Vagina (tissue), 2 donors: ENCODE results near the gene TIMM10. TPM values are rescaled to one million over a fixed set of nuclear protein-coding genes. Genes with fewer than 3 reads are reported as not detected.
A peak's percentile ranks its signal among the peaks of the same experiment; 100 is the strongest.

Experiments
- DNase-seq, 2 donors: peaks; one replicate each; pipeline ENCODE4 v3.0.0-alpha.2; 2017; ENCODE audit errors: extremely low spot score in 2 of 2
- H3K27ac ChIP-seq: fragments of 200-600 bp; sonication (generic); one replicate; pipeline ENCODE4 v1.5.1; 2019
- H3K27me3 ChIP-seq: fragments of 200-600 bp; sonication (generic); one replicate; pipeline ENCODE4 v1.5.1; 2019
- H3K36me3 ChIP-seq, 2 donors: fragments of 200-600 bp; sonication (generic); one replicate each; pipeline ENCODE4 v1.5.1; 2017 to 2019
- H3K4me1 ChIP-seq: fragments of 200-600 bp; sonication (generic); one replicate; pipeline ENCODE4 v1.5.1; 2019
- H3K4me3 ChIP-seq, 2 donors: fragments of 200-600 bp; sonication (generic); 1 replicate in 1 of 2; 2 replicates in 1 of 2; pipeline ENCODE4 v1.5.1; 2016 to 2019
- H3K9me3 ChIP-seq: fragments of 200-600 bp; sonication (generic); one replicate; pipeline ENCODE4 v1.5.1; 2019
- POLR2A ChIP-seq, 2 donors: fragments of 450-650 bp; IDR thresholded peaks; one replicate each; pipeline ENCODE4 v1.6.1; 2017; ENCODE audit warnings: antibody characterized with exemption in 2 of 2, mild to moderate bottlenecking in 2 of 2, moderate library complexity in 2 of 2
- POLR2AphosphoS5 ChIP-seq, 2 donors: sonication (generic); formaldehyde crosslinking; IDR thresholded peaks; one replicate each; pipeline ENCODE4 v1.9.0; 2017; ENCODE audit warnings: antibody characterized with exemption in 2 of 2, mild to moderate bottlenecking in 2 of 2, low read depth in 1 of 2; ENCODE audit not compliant: insufficient read depth in 1 of 2
- intact Hi-C: fragments of 100-400 bp; cut with DNase I; formaldehyde crosslinking; loops from one replicate; pipeline ENCODE4 v1.15.1; 2023
- total RNA-seq: library from RNA; depleted of rRNA; stranded (reverse); fragments of >200 nt; gene quantifications from one replicate; pipeline ENCODE4 v1.2.3, GENCODE V29; 2016
- TF ChIP-seq, protein P1 (sequence below), 3 experiments: fragments of 450-650 bp in 2 of 3; fragments of 200-600 bp in 1 of 3; sonication (generic) in 1 of 3; IDR thresholded peaks; one replicate each; pipeline ENCODE4 v1.5.1; 2017 to 2019; ENCODE audit warnings: antibody characterized with exemption in 3 of 3, mild to moderate bottlenecking in 2 of 3, moderate library complexity in 2 of 3

TIMM10 gene, protein sequence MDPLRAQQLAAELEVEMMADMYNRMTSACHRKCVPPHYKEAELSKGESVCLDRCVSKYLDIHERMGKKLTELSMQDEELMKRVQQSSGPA
- 45.2 TPM for total RNA-seq

DNA sequence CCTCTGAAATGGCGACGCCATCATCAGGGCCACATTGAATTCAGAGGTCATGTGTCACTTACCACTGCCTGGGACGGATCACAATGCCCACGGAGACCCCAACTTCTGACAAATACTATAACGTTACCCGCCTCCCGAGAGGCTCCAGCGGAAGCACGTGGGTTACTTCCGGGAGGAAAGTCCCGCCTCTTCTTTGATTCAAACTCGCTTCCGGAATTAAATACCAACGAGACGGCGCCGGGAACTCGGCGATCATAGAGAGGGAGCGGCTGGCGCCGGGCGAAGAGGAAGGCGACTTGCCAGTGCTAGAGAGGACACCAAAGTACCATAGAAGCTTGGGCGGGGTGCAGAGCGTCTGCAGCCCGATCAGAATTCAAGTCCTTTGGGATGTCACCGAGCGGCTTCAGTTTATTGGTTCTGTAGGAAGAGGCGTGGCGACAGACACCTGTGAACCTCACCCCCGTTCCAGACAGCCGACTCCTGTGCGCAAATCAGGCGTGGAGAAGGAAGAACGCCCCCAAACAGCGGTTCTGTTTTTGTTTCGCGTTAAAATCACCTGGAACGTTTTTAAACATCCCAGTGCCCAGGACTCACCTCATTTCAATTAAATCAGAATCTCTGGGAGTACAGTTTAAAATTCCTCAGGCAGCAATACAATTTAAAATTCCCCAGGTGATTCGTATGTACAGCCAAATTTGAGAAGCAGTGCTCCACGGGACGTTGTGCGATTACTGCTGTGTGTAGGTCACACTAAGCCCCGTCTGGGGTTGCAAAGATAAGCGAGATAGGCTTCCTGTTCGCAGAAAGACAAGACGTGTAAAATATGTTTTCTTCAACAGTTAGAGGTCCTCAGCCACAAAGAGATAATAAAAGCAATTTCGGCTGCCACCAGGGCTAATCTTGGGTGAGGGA lies at the start of gene TIMM10:
TSS of gene TIMM10 (minus strand) at position 159 of the 912 bp plus-strand sequence. CDS start 565 bp downstream, outside the sequence.
- DNase-seq: peak; percentile 97 to 99
- Histone ChIP-seq H3K4me1 (peaks cover 12% of the 10 kb centered on the region), H3K9me3 (no peaks in the 10 kb centered on the region), H3K36me3 (no peaks in the 10 kb centered on the region), H3K27me3 (no peaks in the 10 kb centered on the region), H3K4me3 (peak within 1 kb of the TSS; percentile 62 to 82), H3K27ac (peak within 1 kb of the TSS; percentile 57)
- TF ChIP-seq, protein P1, sequence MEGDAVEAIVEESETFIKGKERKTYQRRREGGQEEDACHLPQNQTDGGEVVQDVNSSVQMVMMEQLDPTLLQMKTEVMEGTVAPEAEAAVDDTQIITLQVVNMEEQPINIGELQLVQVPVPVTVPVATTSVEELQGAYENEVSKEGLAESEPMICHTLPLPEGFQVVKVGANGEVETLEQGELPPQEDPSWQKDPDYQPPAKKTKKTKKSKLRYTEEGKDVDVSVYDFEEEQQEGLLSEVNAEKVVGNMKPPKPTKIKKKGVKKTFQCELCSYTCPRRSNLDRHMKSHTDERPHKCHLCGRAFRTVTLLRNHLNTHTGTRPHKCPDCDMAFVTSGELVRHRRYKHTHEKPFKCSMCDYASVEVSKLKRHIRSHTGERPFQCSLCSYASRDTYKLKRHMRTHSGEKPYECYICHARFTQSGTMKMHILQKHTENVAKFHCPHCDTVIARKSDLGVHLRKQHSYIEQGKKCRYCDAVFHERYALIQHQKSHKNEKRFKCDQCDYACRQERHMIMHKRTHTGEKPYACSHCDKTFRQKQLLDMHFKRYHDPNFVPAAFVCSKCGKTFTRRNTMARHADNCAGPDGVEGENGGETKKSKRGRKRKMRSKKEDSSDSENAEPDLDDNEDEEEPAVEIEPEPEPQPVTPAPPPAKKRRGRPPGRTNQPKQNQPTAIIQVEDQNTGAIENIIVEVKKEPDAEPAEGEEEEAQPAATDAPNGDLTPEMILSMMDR (IDR thresholded peaks at IDR 0.05): peak in 1 of 3 experiments; percentile 31
- TF ChIP-seq POLR2AphosphoS5 (IDR thresholded peaks at IDR 0.05; ENCODE audit: insufficient read depth in 1 of 2, low read depth in 1 of 2) (peak; percentile 89 to 100), POLR2A (IDR thresholded peaks at IDR 0.05) (peak in 1 of 2 donors; percentile 8)
- intact Hi-C loops: no loop called here

DNA sequence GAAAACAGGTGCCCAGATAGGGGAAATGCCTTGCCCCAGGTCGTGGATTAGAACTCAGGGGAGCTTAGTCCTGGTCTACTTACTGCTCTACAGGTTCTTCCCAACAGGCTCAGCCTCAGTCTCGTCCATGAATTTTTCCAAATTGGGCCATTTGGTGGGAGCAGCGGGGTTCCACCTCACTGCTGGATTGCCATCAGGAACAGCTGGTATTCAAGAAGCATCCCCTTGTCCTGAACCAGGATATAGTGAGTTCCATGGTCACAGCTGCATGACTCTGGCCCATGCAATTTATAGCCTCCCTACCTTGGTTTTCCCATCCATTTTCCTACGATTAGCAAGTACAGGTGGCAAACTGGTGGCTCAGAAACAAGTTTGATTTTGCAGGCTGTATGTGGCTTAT lies 43.5 kb upstream of the TIMM10 start:
- no peak overlapping the region for H3K27ac ChIP-seq
- intact Hi-C loops: no loop called here
- no peak for DNase-seq
- no peaks in the 10 kb centered on the region for H3K27me3 ChIP-seq
- TF ChIP-seq, protein P1 (IDR thresholded peaks at IDR 0.05): no peak
- no peak for TF ChIP-seq POLR2AphosphoS5 (IDR thresholded peaks at IDR 0.05; ENCODE audit: insufficient read depth in 1 of 2, low read depth in 1 of 2)
- TF ChIP-seq POLR2A (IDR thresholded peaks at IDR 0.05): no peak
- H3K36me3 ChIP-seq: no peaks in the 10 kb centered on the region
- H3K4me3 ChIP-seq: no peak overlapping the region
- no peaks in the 10 kb centered on the region for H3K9me3 ChIP-seq
- H3K4me1 ChIP-seq: peaks cover 8% of the 10 kb centered on the region

DNA sequence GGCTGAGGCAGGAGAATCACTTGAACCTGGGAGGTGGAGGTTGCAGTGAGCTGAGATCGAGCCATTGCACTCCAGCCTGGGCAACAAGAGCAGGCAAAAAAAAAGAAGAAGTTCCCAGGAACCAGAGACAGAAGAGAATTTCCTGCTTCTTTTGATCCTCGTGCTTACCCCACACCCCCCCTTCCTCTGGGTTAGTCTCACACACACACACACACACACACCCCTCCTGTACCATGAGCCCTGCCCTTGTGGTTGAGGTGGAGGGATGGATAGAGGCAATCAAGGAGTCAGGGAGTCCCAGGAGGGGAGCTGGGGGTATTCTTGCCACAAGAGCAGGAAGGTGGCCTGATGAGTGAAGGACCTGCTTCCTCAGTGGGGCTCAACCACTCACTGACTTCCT lies 41.1 kb upstream of the TIMM10 start:
- Histone ChIP-seq H3K27ac (no peak overlapping the region), H3K4me1 (peaks cover 20% of the 10 kb centered on the region), H3K4me3 (no peak overlapping the region), H3K9me3 (no peaks in the 10 kb centered on the region), H3K27me3 (no peaks in the 10 kb centered on the region), H3K36me3 (no peaks in the 10 kb centered on the region)
- no peak for TF ChIP-seq POLR2A (IDR thresholded peaks at IDR 0.05)
- TF ChIP-seq POLR2AphosphoS5 (IDR thresholded peaks at IDR 0.05; ENCODE audit: insufficient read depth in 1 of 2, low read depth in 1 of 2): no peak
- TF ChIP-seq, protein P1 (IDR thresholded peaks at IDR 0.05): no peak
- intact Hi-C loops: no loop called here
- DNase-seq: no peak

DNA sequence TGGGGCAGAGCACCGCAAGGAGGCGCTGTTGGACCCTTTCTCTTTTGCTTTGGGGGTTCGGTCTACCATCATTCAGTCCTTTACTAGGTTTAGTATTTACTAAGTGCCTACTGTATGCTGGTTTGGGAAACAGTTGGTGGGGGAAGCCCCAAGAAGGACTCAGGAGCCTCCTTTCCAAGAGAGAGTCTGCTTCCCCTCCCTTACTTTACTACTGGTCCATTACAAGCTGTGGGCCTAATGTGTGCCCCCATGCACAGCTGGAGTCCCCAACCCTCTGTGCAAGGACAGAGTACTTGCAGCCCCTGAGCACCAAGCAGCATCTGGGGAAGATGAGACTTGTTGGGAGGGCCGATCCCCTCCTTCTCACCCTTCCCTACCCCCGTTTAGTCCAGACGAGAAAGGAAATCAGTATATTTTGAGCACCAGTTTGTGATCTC lies 37.8 kb upstream of the TIMM10 start:
- Histone ChIP-seq H3K4me1 (peaks cover 31% of the 10 kb centered on the region), H3K9me3 (no peaks in the 10 kb centered on the region), H3K27ac (peak overlapping the region; percentile 93), H3K27me3 (no peaks in the 10 kb centered on the region), H3K36me3 (no peaks in the 10 kb centered on the region), H3K4me3 (peak overlapping the region; percentile 69 to 83)
- intact Hi-C loops: loop anchor here (2.0 kb wide), 1 partner anchor 70 kb away; no protein-coding TSS in a partner anchor
- DNase-seq: no peak
- TF ChIP-seq, protein P1 (IDR thresholded peaks at IDR 0.05): peak in 2 of 3 experiments; percentile 90 to 91
- TF ChIP-seq POLR2A (IDR thresholded peaks at IDR 0.05) (no peak), POLR2AphosphoS5 (IDR thresholded peaks at IDR 0.05; ENCODE audit: insufficient read depth in 1 of 2, low read depth in 1 of 2) (peak in 1 of 2 donors; percentile 54)
